Kidney capillary endothelial cell (primary cell): ENCODE data around the gene SLC25A14.

Experiments used
- DNase-seq: peaks from one replicate; pipeline ENCODE4 v3.0.0-alpha.2; 2018; ENCODE audit warnings: low spot score

Gene SLC25A14

GRCh38 chrX:130378024-130378669 is 38.4 kb downstream of the SLC25A14 start:
- no peak for DNase-seq

- DNase-seq = no peak
Measured at GRCh38 chrX:130385520-130385919, 45.8 kb downstream of the SLC25A14 start, which contains the start of gene GPR119. TSS of gene GPR119 (minus strand) at chrX:130385674. CDS start at chrX:130385447, 227 bp downstream.

GRCh38 chrX:130386408-130386808 is 46.7 kb downstream of the SLC25A14 start:
- no peak for DNase-seq

- DNase-seq = peak; percentile 38
Measured at GRCh38 chrX:130393451-130394074, 53.8 kb downstream of the SLC25A14 start.

GRCh38 chrX:130395341-130395740 is 55.6 kb downstream of the SLC25A14 start:
- DNase-seq = no peak

- DNase-seq = peak; percentile 58
Measured at GRCh38 chrX:130401415-130402207, 61.9 kb downstream of the SLC25A14 start, which contains the start of gene RBMX2. TSS of gene RBMX2 (plus strand) at chrX:130401987. CDS start at chrX:130402033, 46 bp downstream.

- DNase-seq = peak; percentile 1
Measured at GRCh38 chrX:130402208-130402684, 62.5 kb downstream of the SLC25A14 start.

- DNase-seq = no peak
Measured at GRCh38 chrX:130413415-130413814, 73.7 kb downstream of the SLC25A14 start.

- no peak for DNase-seq
Measured at GRCh38 chrX:130414800-130415199, 75.1 kb downstream of the SLC25A14 start.

GRCh38 chrX:130415201-130415600 is 75.5 kb downstream of the SLC25A14 start:
- no peak for DNase-seq

GRCh38 chrX:130416785-130417184 is 77.1 kb downstream of the SLC25A14 start:
- DNase-seq = no peak

- DNase-seq = no peak
Measured at GRCh38 chrX:130418066-130418465, 78.3 kb downstream of the SLC25A14 start.

- DNase-seq = no peak
Measured at GRCh38 chrX:130418740-130419139, 79.0 kb downstream of the SLC25A14 start.

GRCh38 chrX:130419263-130419662 is 79.5 kb downstream of the SLC25A14 start:
- DNase-seq = no peak
